SHP77 treated with DMSO at 0.1 percent for 48 hours (cell line): ENCODE measurements around the gene CHI3L1.

Experiments
- DNase-seq: peaks from one replicate; lab custom pipeline; 2025; lab: John Stamatoyannopoulos, UW

The CHI3L1 gene

DNA sequence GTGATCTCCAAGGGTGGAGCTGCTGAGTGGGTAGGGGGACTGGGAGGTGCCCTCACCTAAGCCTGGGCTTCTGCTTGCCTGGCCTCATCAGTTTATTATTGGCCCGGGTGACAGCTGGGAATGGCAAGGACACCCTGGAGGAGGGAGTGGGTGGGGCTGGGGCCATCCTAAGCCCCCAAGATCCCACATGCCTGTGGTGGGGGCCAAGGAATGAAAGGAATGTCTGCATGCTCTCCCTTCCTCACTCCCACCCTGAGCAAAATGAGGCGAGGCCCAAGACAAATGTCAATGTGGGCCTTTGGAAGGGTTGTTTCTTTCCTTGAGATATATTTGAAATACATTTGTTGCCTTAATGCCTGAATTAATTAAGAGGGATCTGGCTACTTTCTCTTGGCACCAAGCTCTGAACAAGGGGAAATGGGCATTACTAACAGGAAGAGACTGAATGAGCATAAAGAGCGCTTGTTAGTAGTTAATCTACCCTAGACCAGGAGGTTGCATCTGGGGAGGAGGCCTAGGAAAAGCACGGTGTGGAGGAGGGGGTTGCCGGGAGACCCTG is 19.7 kb upstream of the CHI3L1 start:
- DNase-seq: no peak

DNA sequence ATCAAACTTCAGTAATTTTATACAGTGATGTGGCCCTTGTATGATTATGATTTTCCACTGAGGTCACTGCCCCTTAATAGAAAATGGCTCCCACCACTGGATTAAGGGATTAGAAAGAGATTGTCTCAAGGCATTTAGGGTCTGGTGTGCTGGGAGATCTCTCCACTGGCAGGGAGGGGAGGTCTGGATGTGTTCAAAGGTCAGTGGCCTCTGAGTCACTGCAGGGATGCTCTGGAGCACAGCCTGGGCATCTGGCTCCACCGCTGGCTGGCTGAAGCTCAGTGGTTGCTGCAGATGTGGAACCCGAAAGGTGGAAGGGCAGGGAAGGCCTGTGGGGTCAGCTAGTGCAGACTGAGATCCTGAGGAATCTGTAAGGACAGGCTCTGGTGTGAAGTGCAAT is 18.3 kb upstream of the CHI3L1 start:
- no peak for DNase-seq

DNA sequence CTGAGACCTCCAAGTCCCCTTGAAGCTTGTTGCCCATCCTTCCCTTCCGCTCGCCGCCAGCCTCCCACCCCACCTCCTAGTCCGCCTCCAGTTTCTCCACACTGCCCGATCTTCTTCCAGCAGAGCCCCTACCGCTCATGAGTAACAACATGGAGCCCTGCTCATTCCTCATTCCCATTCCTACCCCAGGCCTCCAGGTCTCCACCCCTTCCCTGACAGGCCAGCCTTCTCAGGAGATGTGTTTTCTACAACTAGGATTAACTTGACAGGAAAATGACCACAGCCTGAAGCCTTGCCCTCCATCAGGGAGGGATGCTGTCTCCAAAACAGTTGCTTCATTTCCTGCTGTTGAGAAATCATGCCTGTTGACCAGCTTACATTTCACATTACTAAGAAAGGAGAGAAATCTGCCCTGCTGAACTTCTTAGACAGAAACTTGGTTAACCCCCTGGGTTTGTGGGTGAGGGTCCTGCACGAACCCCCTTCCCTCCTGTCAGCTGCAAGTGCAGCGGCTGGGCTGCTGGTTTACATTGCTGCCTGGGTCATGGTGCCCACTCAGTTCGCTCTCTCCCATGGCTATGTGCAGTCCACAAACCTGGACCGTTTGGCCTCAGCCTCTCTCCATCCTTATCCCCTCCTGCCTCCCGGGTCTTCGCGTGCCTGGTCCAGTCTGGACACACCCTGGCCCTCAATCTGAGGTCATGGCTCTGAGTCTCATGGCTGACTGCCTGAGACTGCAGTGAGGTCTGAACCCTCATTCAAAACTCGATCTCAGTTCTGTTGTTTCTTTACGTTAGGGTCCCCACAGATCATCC is 16.1 kb upstream of the CHI3L1 start:
- no peak for DNase-seq

DNA sequence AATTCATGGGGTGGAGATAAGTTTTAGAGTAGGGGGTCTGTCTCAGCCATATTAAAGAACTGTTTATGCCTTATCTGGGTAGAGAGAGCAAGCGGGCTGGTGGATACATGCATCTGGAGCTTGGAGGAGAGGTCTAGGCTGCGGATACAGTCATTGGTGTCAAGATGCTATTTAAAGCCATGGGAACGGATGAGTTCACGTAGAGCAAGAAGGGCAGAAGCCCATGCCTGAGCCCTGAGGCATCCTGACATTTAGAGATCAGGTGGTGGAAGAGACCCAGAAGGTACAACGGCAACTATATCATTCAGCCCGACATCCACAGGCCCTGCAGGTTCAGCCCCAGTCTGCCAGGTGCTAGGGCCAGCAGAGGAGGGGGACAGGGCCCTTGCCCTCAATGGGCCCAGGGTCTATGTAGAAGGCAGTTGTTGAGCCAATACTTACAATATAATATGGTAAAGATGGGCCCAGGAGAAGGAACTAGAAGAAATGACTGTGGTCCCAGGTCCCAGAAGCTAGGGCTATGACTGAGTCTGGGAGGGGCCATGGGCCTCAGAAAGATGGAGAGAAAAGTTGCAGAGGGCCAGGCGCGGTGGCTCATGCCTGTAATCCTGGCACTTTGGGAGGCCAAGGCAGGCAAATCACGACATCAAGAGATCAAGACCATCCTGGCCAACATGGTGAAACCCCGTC is 15.2 kb upstream of the CHI3L1 start:
- DNase-seq: no peak

DNA sequence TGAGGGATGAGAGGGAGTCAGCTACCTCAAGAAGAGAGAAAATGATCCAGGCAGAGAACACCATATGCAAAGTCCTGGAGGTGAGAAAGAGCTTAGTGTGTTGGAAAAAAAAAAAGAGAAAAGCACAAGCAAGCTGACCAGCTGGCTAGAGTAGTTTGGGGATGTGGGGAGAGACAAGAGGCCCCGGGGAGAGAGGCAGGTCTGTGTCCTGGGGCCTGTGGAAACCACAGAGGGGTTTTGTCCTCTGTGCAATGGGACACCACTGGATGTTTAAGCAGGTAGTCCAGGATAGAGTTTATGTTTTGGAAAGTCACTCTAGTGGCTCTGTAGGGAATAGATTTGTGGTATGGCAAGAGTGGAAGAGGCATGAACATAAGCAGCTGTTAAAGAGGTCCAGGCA is 14.4 kb upstream of the CHI3L1 start:
- no peak for DNase-seq

DNA sequence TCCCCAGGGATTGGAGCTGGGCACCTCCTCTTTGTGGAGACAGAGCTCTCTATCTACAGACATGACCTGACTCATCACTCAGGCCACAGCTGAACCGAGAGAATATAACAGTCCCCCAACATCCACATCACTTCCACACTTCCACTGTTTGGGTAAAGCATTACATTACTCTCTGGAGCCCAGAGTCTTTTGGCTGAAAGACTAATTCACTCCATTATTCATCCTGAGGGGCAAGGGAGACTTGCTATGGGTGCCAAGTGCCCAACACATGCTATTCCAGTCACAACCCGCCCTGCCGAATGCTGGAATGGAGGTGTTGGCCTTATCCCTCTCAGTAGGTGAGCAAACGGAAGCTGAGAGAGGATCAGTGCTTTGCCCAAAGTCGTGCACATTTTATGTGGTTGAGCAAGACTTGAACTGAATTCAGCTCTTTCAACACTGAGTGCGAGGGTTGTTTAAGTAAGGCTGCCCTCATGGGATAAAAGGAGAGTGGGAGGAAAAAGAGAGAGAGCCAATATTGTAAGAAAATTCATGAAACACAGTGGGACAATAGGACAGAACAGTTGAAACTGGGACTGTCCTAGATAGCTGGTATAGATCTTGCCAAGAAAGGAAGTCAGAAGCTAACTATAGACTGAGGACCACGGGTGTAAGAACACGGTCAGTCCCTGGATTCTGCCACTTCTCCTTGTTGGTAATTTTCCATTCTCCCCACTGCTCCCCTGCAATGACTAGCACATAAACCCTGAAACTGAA is 13.5 kb upstream of the CHI3L1 start:
- no peak for DNase-seq

DNA sequence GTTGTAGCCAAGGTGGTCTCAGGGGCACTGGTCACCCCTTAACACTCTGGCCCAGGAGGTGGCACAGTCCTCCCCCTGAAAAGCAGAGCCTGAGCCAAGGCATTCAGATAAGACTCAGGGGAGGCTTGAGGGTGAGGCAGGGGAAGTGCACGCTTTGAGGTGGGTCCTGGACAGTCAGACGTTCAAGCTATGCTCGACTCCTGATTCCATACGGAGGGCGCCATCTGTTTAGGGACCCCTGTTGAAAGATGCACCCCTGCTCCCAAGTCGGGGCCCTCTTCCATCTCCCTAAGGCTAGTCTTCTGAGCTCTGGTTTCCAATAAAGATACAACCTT is 12.9 kb upstream of the CHI3L1 start:
- DNase-seq: no peak

DNA sequence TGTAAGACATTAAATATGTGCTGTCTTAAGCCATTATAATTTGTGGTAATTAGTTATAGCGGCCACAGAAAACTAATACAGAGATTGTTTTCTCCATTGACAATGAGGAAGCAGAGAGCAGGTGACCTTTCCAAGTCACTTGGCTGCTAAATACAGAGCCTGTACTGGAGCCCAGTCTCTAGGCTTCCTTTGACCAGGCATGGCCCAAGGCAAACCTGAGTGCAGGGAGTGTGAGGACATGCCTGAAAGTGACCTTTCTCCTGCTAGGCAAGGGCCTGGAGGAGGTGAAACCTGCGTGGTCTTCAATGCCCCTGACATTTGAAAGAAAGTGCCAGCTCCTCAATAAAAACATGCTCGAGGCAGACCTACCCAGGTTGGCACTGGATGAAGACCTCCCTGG is 12.5 kb upstream of the CHI3L1 start:
- DNase-seq: no peak

DNA sequence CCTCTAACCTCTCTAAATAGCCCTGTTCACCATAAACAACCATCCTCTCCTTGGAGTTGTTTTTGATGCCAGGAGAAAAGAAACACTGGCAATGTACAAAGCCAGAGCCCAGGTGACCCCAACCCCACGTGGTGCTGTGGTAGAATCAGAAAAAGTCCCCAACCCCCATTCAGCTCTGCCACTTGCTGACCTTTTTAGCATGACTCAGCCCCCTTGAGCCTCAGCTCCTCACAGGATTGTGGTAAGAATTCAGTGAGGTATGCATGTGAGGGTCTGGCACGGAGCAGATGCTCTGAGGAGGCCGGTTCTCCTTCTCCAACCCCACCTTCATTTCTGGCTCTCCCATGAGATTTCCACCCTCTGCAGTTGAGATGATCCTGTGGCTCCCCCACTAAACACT is 11.1 kb upstream of the CHI3L1 start:
- no peak for DNase-seq

DNA sequence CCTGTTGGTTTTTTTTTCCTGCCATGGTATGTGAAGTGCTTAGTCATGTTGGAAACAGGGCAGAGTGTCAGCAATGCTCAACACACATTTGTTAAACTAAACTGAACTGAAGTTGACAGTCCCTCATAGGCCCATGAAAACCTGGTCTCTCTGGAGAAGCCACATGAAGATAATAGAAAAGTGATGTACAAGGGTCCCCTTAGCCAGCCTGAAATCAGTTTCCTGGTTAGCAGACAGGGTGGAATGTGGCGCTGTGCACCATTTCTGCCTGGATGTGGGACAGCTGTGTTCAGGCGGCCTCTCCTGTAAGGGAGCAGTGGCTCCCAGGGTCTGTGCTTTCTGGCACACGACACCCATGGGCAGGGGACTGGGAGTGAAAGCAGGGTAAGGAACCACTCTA is 9.9 kb upstream of the CHI3L1 start:
- DNase-seq: no peak

DNA sequence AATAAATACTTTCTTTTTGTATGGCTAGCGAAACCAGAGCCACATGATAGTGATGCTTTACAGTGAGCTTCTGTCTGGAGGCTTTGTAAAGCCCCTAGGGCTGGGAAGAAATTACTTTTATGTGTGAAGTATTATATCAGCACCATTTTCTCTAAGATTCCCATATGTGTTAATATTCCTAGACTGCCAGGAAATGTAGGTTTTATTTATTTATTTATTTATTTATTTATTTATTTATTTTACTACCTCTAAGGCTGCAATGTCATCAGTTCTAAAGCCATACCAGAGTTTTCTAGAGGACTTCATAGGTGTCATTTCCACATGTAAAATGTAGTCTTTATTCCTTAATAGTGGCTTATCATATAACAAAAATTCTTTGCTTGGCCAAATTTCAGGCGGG is 4.4 kb upstream of the CHI3L1 start:
- DNase-seq: no peak

DNA sequence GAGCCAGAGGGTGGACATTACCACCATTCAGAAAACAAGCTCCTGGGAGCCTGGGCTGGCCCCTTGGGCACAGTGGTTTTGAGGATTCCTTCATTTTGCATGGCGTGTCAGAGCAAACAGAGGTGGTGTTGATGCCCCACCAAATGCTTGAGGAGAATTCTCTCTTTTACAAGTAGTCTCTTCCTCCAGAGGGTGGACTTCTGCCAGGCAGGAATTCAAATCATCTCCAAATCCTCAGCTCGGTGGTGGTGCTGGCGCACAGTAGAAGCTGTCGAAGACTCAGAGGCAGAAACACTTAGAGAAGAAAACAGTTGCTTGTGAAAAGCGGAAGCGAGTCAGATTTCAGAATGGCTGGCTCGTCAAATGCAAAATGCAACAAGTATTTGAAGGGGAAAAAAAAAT is 3.4 kb upstream of the CHI3L1 start:
- DNase-seq: no peak

DNA sequence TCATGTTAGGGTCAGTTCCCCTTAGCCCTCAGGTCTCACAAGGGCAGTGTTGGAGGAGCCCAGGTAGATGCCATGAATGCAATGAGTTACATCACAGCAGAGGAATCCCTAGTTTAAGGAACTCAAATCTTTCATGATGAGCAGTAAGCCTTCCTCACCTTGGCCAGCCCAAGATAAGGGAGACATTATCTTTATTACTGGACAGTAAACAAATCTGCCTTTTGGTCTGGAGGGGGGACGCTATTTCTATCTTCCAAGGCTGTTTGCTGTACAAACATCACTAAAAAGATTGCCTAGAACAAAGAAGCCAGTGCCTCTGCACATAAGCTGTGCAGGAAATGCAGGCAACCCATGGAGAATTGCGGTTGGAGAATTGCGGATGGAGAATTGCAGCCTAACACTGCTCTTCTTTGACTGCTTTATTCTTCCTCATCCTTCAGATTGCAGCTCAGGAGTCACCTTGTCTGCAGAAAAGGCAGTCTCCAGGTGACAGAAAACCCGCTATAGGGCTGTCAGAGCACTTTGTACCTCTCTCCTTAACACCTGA is 2.3 kb upstream of the CHI3L1 start:
- no peak for DNase-seq

DNA sequence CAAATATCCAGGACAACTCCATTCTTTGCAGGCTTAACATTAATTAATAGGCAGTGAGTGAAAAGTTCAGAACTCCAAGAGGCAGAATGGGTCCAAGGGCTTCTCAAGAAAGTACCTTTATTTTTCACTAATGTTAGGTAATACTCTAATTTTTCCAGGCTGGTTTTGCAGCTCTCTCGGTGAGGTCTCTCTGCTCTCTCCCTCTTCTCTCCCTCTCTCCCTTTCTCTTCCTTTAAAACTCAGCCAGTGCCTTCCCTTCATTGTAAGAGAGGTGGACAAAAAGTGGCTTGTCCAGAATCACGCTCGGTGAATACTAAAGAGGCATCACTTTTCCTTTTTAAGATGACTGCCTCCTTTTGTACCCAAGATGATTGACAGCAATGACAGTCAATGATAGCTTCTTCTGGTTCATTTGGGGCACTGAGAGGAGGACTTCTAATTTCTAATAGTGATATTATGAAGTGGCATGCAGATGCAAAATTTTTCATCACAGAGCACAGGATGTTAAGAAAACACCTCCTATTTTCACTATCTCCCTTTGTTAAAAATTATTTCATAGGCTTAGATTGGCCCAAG is 1.3 kb upstream of the CHI3L1 start:
- no peak for DNase-seq

DNA sequence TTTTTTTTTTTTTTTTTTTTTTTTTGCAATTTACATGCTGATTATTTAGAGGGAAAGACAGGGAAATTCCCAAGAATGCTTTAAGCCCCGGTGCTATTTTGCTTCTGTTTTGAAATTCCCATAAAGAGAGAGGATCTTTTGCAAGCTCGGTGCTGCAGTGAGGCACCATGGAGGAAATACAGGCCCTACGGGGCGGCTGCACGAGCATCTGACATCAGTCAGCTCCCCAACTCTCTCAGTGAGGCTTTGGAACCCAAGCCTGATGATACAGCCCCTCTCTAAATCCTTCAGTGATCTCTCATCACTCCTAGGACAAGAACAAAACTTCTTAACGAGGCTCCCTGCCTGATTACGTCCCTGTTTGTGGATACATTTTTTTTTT is 791 bp upstream of the CHI3L1 start:
- no peak for DNase-seq

DNA sequence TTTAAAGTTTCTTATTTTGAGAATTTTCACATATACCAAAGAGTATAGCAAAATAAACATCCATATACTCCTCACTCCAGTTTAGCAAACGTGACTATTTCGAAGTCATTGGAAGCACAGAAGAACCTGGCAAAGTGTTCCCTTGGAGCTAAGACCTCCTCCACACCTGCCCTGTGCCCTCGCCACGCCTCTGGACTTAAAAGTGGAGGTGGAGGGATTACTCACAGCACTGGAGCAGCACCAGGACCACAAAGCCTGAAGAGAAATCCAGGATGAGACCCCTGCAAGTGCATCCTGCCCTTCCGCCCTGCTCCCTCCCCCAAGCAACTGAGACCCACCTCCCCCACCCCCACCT is 436 bp downstream of the CHI3L1 start:
- DNase-seq: no peak

DNA sequence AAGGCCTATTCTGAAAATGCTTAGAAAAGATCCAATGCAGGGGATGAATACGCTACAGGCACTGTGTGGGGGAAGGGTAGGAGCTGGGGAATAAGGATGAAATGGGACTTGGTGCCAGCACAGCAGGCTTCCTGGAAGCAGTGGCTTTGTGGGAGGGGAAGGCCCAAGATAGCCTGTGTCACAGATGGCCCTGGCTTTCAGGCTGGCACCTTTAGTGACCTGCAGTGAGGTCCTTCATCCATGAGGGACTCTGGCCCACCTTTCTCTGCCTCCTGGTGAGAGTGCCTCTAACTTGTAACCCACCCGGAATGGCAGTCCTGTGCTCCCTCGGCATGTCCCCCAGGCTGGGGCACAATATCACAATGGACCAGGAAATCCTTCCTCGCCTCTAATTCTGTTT is 919 bp downstream of the CHI3L1 start:
- no peak for DNase-seq

DNA sequence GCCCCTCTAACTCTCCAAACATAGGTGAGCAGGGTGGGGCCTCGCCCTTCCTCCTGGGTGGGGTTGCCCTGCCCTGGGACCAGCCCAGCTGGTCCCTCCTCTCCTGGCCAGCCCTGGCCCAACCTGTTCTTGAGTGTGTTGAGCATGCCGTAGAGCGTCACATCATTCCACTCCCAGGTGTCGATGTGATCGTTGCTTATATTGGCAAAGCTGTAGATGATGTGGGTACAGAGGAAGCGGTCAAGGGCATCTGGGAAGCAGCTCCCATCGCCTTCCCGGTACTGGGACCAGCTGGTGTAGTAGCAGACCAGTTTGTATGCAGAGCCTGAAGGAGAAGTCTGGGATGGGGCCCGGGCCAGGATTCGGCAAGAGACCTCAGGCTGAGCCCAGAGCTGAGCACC is 1.4 kb downstream of the CHI3L1 start:
- DNase-seq: no peak

DNA sequence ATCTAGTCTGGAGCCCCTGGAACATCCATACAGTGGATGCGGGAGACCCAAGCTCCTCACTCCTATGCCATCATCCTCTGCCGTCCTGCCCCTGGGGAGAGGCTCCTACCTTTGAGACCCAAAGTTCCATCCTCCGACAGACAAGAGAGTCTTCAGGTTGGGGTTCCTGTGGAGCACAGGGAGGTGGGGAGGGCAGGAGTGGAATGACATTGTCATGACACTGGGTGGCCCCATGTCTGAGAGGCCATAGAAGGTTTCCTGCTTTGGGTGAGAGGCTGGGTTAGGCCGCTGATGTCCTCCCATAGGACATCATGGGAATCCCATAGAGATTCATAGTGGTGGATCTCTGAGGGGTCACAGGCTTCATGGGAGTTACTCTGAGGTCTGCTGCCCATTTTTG is 2.0 kb downstream of the CHI3L1 start:
- no peak for DNase-seq

DNA sequence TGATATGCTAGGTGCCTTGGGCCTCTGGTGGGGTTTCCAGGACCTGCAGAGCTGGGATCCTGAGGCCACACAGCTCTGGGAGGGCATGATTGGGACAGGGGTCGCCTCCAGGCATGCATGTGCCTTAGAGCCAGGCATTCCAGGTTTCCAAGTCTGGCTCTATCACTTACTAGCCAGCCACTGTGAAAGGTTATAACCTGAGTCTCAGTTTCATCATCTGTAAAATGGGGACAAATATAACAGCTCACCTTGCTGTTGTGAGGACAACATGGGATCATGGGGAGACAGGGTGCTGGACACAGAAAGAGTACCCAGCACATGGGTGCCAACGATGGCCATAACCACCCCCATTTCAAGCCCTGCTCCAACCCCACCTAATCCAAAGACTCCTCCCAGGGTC is 2.7 kb downstream of the CHI3L1 start:
- DNase-seq: no peak

DNA sequence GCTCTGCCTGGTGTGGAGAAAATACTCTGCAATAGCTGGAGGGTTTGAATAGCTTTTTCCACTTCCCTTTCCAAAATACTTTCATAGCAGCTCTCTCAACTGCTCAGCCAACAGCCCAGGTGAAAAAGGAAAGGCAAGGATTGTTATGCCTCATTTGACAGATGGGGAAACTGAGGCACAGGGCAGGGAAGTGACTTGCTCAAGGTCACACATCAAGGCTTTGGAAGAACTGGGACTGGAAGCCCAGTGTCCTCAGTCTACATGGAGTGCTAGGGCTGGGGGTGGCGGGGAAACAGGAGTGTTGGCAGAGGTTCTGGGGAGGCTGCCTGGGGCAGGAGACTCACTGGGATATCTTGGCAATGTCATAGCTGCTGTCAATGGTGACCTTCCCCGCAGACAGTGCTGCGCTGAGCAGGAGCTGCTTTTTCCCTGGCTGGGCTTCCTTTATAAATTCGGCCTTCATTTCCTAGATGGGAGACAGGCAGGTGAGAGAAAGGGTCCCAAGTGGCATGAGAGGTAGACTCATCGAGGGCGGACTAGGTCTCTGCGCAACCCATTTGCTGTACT is 4.0 kb downstream of the CHI3L1 start:
- no peak for DNase-seq
